HepG2 (cell line): ENCODE results near the gene GPR155. TPM values are rescaled to one million over a fixed set of nuclear protein-coding genes. Genes with fewer than 3 reads are reported as not detected.

Experiments used
- ARNT ChIP-seq: fragments of 450-650 bp; IDR thresholded peaks from 2 replicates; pipeline ENCODE4 v1.6.1; 2017
- BRD4 ChIP-seq: sonication (generic); formaldehyde crosslinking; IDR thresholded peaks from 2 replicates; pipeline ENCODE4 v1.4.0; 2020; ENCODE audit warnings: missing genetic modification reagents
- CENPT ChIP-seq: sonication (generic); formaldehyde crosslinking; IDR thresholded peaks from 2 replicates; pipeline ENCODE4 v1.8.0; 2022; ENCODE audit warnings: low read depth, mild to moderate bottlenecking, moderate library complexity, missing genetic modification reagents
- CREM ChIP-seq, 2 experiments: sonication (generic) in 1 of 2; formaldehyde crosslinking in 1 of 2; IDR thresholded peaks; 2 replicates each; pipeline versions ENCODE4 v1.4.0 to v1.6.1; 2016 to 2020; ENCODE audit warnings: antibody characterized with exemption in 1 of 2, mild to moderate bottlenecking in 1 of 2, missing genetic modification reagents in 1 of 2
- ERF ChIP-seq: IDR thresholded peaks from 2 replicates; pipeline ENCODE4 v1.6.1; 2018; ENCODE audit warnings: missing biosample characterization, missing genetic modification reagents
- NFE2L2 ChIP-seq: fragments of 150-350 bp; IDR thresholded peaks from 2 replicates; pipeline ENCODE4 v1.6.1; 2014; ENCODE audit warnings: low read length
- NONO ChIP-seq, 2 experiments: fragments of 450-650 bp in 1 of 2; sonication (generic) in 1 of 2; formaldehyde crosslinking in 1 of 2; IDR thresholded peaks in 1 of 2; conservative IDR thresholded peaks in 1 of 2; 2 replicates each; pipeline versions ENCODE4 v1.6.1 to v1.8.0; 2017 to 2022; ENCODE audit warnings: mild to moderate bottlenecking in 1 of 2, missing genetic modification reagents in 1 of 2, moderate library complexity in 1 of 2
- PCBP1 ChIP-seq: fragments of 200-400 bp; formaldehyde crosslinking; IDR thresholded peaks from 2 replicates; pipeline ENCODE4 v1.6.1; 2017; ENCODE audit warnings: mild to moderate bottlenecking, low read depth, low read length, borderline replicate concordance
- PHF21A ChIP-seq: sonication (generic); formaldehyde crosslinking; IDR thresholded peaks from 2 replicates; pipeline ENCODE4 v1.5.0; 2020; ENCODE audit warnings: mild to moderate bottlenecking, missing genetic modification reagents
- RAD51 ChIP-seq: fragments of 450-650 bp; IDR thresholded peaks from 2 replicates; pipeline ENCODE4 v1.6.1; 2016; ENCODE audit warnings: borderline replicate concordance
- SYNCRIP ChIP-seq: fragments of 200-400 bp; formaldehyde crosslinking; IDR thresholded peaks from 2 replicates; pipeline ENCODE4 v1.6.1; 2018; ENCODE audit warnings: mild to moderate bottlenecking, low read depth, low read length; ENCODE audit not compliant: insufficient read depth
- TGIF2 ChIP-seq: IDR thresholded peaks from 2 replicates; pipeline ENCODE4 v1.6.1; 2016; ENCODE audit warnings: control low read depth, missing compliant biosample characterization
- U2AF1 ChIP-seq: fragments of 200-400 bp; formaldehyde crosslinking; optimal IDR thresholded peaks from 2 replicates; pipeline ENCODE3; 2017; ENCODE audit warnings: mild to moderate bottlenecking, low read depth, low read length
- ZBTB1 ChIP-seq: sonication (generic); formaldehyde crosslinking; IDR thresholded peaks from 2 replicates; pipeline ENCODE4 v1.4.0; 2020; ENCODE audit warnings: missing genetic modification reagents, borderline replicate concordance
- ZNF136 ChIP-seq: sonication (generic); formaldehyde crosslinking; IDR thresholded peaks from 2 replicates; pipeline ENCODE4 v1.8.1; 2022; ENCODE audit warnings: low read depth, mild to moderate bottlenecking, moderate library complexity, missing genetic modification reagents
- ZNF33B ChIP-seq: sonication (generic); formaldehyde crosslinking; IDR thresholded peaks from 2 replicates; pipeline ENCODE4 v1.5.1; 2020; ENCODE audit warnings: mild to moderate bottlenecking, missing genetic modification reagents
- ZNF841 ChIP-seq: sonication (generic); formaldehyde crosslinking; IDR thresholded peaks from 2 replicates; pipeline ENCODE4 v1.8.1; 2023; ENCODE audit warnings: missing genetic modification reagents, borderline replicate concordance
- ZSCAN25 ChIP-seq: sonication (generic); formaldehyde crosslinking; IDR thresholded peaks from 2 replicates; pipeline ENCODE4 v1.8.0; 2022; ENCODE audit warnings: mild to moderate bottlenecking, missing genetic modification reagents
- polyA plus RNA-seq, 8 experiments: library from polyadenylated mRNA; depleted of rRNA in 3 of 8; stranded (reverse) in 7 of 8; unstranded in 1 of 8; fragments of >200 nt; fragmentation: Illumina TruSeq in 4 of 8; extraction: Trizol in 4 of 8; gene quantifications; 2 replicates each; pipeline versions ENCODE4 v1.2.1 to v1.2.3, GENCODE V29; 2011 to 2016; ENCODE audit warnings: low read depth in 4 of 8, missing spikeins in 1 of 8, mixed read lengths in 1 of 8; ENCODE audit not compliant: insufficient read depth in 1 of 8
- total RNA-seq, 5 experiments: library from RNA; depleted of rRNA; stranded (reverse); fragments of >200 nt; fragmentation: Illumina TruSeq; extraction: Trizol; gene quantifications; 2 replicates each; pipeline ENCODE4 v1.2.3, GENCODE V29; 2016; ENCODE audit warnings: low read depth in 1 of 5
- TF ChIP-seq, protein P1 (sequence below): sonication (generic); formaldehyde crosslinking; IDR thresholded peaks from one replicate; pipeline ENCODE4 v1.5.1; 2020; ENCODE audit warnings: mild to moderate bottlenecking, missing genetic modification reagents; ENCODE audit errors: not compliant biosample characterization
- TF ChIP-seq, protein P2 (sequence below): IDR thresholded peaks from 2 replicates; pipeline ENCODE4 v1.6.1; 2012; ENCODE audit warnings: inconsistent platforms
- TF ChIP-seq, protein P3 (sequence below): sonication (generic); formaldehyde crosslinking; IDR thresholded peaks from 2 replicates; pipeline ENCODE4 v1.9.0; 2022; ENCODE audit warnings: missing genetic modification reagents, mild to moderate bottlenecking, borderline replicate concordance

Gene GPR155
- total and polyA plus RNA-seq, 2 of the 13 experiments (the other 11 are each of a cell fraction or from before 2014, with no cell fraction given) = 0.15 to 0.49 TPM

DNA sequence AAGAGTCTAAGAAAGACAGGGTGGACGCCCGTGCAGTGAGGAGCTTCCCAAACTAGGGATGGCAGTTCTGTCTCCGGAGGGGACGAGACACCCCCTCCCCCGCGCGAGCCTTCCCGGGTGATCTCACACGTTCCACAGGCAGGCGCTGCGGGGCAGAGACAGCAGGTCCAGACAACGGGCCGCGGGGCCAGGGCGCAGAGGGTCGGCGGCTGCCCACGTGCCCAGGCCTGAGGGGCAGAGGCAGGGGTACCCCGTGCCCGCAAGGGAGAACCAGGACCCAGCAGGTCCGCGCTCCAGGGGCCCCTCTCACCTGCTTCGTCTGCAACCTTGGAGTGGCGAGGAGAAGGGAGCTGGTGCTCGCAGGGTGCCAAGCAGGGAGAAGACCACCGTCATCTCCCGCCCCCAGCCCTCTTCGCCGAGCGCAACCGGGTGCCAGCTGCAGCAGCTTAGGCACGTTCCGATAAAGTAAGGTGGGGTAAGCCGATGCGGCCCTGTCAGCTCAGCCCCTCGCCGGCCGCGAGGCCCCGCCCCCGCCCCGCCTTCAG lies at the start of gene GPR155 (continued):
- 0 out of 2 replicates have a peak, but pooled peaks have one; percentile 85 for TF ChIP-seq ZBTB1
- TF ChIP-seq, protein P1, sequence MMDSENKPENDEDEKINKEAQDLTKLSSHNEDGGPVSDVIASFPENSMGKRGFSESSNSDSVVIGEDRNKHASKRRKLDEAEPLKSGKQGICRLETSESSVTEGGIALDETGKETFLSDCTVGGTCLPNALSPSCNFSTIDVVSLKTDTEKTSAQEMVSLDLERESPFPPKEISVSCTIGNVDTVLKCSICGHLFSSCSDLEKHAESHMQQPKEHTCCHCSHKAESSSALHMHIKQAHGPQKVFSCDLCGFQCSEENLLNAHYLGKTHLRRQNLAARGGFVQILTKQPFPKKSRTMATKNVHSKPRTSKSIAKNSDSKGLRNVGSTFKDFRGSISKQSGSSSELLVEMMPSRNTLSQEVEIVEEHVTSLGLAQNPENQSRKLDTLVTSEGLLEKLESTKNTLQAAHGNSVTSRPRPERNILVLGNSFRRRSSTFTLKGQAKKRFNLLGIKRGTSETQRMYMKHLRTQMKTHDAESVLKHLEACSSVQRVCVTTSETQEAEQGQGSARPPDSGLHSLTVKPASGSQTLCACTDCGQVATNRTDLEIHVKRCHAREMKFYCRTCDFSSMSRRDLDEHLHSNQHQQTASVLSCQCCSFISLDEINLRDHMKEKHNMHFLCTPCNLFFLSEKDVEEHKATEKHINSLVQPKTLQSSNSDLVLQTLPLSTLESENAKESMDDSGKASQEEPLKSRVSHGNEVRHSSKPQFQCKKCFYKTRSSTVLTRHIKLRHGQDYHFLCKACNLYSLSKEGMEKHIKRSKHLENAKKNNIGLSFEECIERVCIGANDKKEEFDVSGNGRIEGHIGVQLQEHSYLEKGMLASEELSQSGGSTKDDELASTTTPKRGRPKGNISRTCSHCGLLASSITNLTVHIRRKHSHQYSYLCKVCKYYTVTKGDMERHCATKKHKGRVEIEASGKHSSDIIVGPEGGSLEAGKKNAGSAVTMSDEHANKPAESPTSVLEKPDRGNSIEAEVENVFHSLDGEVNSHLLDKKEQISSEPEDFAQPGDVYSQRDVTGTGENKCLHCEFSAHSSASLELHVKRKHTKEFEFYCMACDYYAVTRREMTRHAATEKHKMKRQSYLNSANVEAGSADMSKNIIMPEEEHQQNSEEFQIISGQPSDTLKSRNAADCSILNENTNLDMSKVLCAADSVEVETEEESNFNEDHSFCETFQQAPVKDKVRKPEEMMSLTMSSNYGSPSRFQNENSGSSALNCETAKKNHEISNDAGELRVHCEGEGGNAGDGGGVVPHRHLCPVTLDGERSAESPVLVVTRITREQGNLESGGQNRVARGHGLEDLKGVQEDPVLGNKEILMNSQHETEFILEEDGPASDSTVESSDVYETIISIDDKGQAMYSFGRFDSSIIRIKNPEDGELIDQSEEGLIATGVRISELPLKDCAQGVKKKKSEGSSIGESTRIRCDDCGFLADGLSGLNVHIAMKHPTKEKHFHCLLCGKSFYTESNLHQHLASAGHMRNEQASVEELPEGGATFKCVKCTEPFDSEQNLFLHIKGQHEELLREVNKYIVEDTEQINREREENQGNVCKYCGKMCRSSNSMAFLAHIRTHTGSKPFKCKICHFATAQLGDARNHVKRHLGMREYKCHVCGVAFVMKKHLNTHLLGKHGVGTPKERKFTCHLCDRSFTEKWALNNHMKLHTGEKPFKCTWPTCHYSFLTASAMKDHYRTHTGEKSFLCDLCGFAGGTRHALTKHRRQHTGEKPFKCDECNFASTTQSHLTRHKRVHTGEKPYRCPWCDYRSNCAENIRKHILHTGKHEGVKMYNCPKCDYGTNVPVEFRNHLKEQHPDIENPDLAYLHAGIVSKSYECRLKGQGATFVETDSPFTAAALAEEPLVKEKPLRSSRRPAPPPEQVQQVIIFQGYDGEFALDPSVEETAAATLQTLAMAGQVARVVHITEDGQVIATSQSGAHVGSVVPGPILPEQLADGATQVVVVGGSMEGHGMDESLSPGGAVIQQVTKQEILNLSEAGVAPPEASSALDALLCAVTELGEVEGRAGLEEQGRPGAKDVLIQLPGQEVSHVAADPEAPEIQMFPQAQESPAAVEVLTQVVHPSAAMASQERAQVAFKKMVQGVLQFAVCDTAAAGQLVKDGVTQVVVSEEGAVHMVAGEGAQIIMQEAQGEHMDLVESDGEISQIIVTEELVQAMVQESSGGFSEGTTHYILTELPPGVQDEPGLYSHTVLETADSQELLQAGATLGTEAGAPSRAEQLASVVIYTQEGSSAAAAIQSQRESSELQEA = no peak
- no peak for TF ChIP-seq NONO (IDR thresholded peaks at IDR 0.05)
- TF ChIP-seq NONO (CRISPR knock-in tag; conservative IDR thresholded peaks at IDR 0.05) = 0 out of 2 replicates have a peak, but pooled peaks have one; percentile 34
- TF ChIP-seq TGIF2 (CRISPR knock-in tag) = no peak
- 0 out of 2 replicates have a peak, but pooled peaks have one; percentile 14 for TF ChIP-seq ZNF33B (CRISPR knock-in tag)
- no peak; the same call in 1 of the 2 replicates for TF ChIP-seq ZSCAN25 (CRISPR knock-in tag)
- TF ChIP-seq U2AF1 = no peak
- TF ChIP-seq SYNCRIP = no peak
- TF ChIP-seq ERF (CRISPR knock-in tag) = no peak; the same call in 1 of the 2 replicates
- TF ChIP-seq, protein P2, sequence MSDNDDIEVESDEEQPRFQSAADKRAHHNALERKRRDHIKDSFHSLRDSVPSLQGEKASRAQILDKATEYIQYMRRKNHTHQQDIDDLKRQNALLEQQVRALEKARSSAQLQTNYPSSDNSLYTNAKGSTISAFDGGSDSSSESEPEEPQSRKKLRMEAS = peak; percentile 19; the same call in 1 of the 2 replicates
- no peak for TF ChIP-seq ARNT
- TF ChIP-seq CENPT = no peak
- no peak for TF ChIP-seq BRD4 (CRISPR knock-in tag)
- TF ChIP-seq PHF21A (CRISPR knock-in tag) = no peak
- no peak for TF ChIP-seq CREM (IDR thresholded peaks at IDR 0.05)
- no peak for TF ChIP-seq CREM (CRISPR knock-in tag; IDR thresholded peaks at IDR 0.05)
- TF ChIP-seq, protein P3, sequence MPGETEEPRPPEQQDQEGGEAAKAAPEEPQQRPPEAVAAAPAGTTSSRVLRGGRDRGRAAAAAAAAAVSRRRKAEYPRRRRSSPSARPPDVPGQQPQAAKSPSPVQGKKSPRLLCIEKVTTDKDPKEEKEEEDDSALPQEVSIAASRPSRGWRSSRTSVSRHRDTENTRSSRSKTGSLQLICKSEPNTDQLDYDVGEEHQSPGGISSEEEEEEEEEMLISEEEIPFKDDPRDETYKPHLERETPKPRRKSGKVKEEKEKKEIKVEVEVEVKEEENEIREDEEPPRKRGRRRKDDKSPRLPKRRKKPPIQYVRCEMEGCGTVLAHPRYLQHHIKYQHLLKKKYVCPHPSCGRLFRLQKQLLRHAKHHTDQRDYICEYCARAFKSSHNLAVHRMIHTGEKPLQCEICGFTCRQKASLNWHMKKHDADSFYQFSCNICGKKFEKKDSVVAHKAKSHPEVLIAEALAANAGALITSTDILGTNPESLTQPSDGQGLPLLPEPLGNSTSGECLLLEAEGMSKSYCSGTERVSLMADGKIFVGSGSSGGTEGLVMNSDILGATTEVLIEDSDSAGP (CRISPR knock-in tag) = peak; percentile 12; the same call in 1 of the 2 replicates
- no peak for TF ChIP-seq ZNF841
- TF ChIP-seq PCBP1 = no peak
- no peak for TF ChIP-seq NFE2L2
- no peak for TF ChIP-seq RAD51
- TF ChIP-seq ZNF136 (CRISPR knock-in tag) = no peak
